Measurements from ENCODE around the gene NT5C1B.
"Not testable (repeated sequence)": the region's sequence is repeated elsewhere in the genome, so short reads cannot be mapped to it uniquely, and the experiment has no call there.

The NT5C1B gene

DNA sequence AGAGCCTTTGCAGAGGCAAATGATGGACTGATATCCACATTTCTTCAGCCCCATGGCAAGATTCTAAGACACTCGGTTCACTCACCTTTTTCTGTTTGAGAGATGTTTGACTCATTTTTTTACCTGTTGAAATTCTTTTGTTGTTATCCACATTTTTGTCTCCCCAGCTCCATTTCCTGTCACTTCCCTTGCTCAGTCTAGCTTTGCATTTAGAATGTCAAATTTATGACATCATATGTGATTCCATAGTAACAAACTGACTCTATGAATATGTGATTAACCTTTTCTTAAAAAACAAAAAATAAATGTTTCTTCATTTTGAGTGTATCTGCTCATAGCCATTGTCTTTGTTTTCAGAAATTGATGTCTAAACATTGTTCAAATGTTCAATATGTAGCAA is at the start of gene NT5C1B:
TSS of gene NT5C1B (minus strand) at position 216 of the 400 bp plus-strand sequence. CDS start at position 115, 101 bp downstream.
- Histone ChIP-seq H3K27me3 (no peaks in the 10 kb centered on the region), H3K4me3 (no peak within 1 kb of the TSS), H3K9me3 (no peaks in the 10 kb centered on the region), H3K4me1 (no peaks in the 10 kb centered on the region), H3K36me3 (no peaks in the 10 kb centered on the region), H3K27ac (no peak within 1 kb of the TSS)
- TF ChIP-seq CTCF (IDR thresholded peaks at IDR 0.05) = no peak
- DNase-seq = no peak
- intact Hi-C loops (cut with DNase I; ENCODE audit: low total_unique reads) = no loop called here

- no peak for TF ChIP-seq CTCF (IDR thresholded peaks at IDR 0.05)
- H3K36me3 ChIP-seq = no peaks in the 10 kb centered on the region
- H3K4me3 ChIP-seq = no peak overlapping the region
- H3K27ac ChIP-seq = no peak overlapping the region
- no peak for DNase-seq
- intact Hi-C loops (cut with DNase I; ENCODE audit: low total_unique reads) = no loop called here
- H3K9me3 ChIP-seq = peaks cover 0 to 5% (median 0%) of the 10 kb centered on the region in 3 donors
- H3K27me3 ChIP-seq = no peaks in the 10 kb centered on the region
- H3K4me1 ChIP-seq = no peaks in the 10 kb centered on the region
Measured at GRCh38 chr2:18637196-18637595, 47.8 kb upstream of the NT5C1B start.

GRCh38 chr2:18632699-18633098 is 43.3 kb upstream of the NT5C1B start:
- H3K4me1 ChIP-seq = peaks cover 0 to 13% (median 0%) of the 10 kb centered on the region in 4 donors
- H3K4me3 ChIP-seq; intact Hi-C loops (cut with DNase I; ENCODE audit: low total_unique reads); H3K36me3 ChIP-seq; H3K9me3 ChIP-seq; H3K27ac ChIP-seq; H3K27me3 ChIP-seq; DNase-seq: not testable (repeated sequence)

DNA sequence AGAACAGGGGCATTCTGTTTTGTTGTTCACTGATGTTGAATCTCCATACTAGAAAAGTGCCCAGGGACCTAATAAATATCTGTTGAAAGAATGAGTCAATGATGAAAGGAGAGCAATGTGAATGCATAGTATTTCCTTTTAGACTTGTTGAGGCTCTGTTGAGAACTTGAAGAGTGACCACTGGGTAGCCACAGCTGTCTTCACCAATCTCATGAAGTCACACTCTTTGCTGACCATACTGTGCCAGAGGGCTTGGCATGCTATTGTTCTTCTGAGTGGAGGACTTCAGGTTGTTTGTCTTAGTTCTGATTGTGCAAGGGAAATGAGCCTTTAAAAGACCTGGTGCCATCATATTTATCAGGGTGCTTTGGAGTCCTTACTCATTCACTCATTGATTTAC is 41.6 kb upstream of the NT5C1B start:
- Histone ChIP-seq H3K4me1 (peaks cover 0 to 20% (median 0%) of the 10 kb centered on the region in 4 donors), H3K27me3 (no peaks in the 10 kb centered on the region), H3K9me3 (no peaks in the 10 kb centered on the region), H3K27ac (peak overlapping the region in 1 of 2 donors; percentile 15), H3K36me3 (no peaks in the 10 kb centered on the region), H3K4me3 (no peak overlapping the region)
- DNase-seq = no peak
- TF ChIP-seq CTCF (IDR thresholded peaks at IDR 0.05) = no peak
- intact Hi-C loops (cut with DNase I; ENCODE audit: low total_unique reads) = no loop called here

DNA sequence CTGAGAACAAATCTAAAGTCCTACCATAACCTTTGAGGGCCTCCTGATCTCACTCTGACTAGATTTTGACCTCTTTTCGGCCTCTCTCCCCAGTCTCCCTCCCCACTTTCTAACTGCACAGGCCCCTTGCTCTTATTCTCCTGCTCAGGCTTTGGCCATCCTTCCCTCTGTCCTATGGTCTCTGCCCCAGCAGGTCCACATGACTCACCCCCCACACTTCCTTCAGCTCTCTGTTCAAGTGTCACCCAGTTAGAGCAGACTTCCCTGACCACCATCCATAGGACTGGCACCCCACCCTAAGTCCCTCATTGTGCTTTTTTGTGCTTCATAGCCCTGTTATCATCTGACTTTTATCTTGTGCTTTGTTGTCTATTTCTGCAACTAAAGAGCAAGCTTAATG is 41.2 kb upstream of the NT5C1B start:
- H3K27me3 ChIP-seq = no peaks in the 10 kb centered on the region
- no peak for DNase-seq
- intact Hi-C loops (cut with DNase I; ENCODE audit: low total_unique reads) = no loop called here
- H3K36me3 ChIP-seq = no peaks in the 10 kb centered on the region
- no peak for TF ChIP-seq CTCF (IDR thresholded peaks at IDR 0.05)
- no peak overlapping the region for H3K4me3 ChIP-seq
- H3K4me1 ChIP-seq = peaks cover 0 to 20% (median 0%) of the 10 kb centered on the region in 4 donors
- H3K9me3 ChIP-seq = no peaks in the 10 kb centered on the region
- peak overlapping the region in 1 of 2 donors; percentile 15 for H3K27ac ChIP-seq

DNA sequence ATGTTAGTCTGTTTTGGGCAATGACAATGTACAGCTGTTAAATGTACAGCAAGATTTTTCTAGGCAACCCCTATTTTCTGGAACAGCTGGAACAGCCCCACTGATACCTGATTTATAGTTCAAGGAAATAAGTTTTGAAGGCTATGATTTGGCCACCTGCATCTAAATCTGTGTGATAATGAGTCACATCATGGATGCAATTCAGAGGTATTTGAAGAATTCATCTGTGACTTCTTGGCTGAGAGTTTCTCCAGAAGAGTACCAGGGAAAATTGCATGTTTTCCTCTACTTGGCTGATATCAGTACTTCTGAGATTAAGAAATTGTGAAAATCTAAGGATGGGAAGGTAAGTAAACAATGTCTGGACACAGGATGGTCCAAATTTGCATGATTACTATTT is 40.7 kb upstream of the NT5C1B start:
- H3K27ac ChIP-seq = peak overlapping the region in 1 of 2 donors; percentile 15
- no peak overlapping the region for H3K4me3 ChIP-seq
- H3K9me3 ChIP-seq = no peaks in the 10 kb centered on the region
- TF ChIP-seq CTCF (IDR thresholded peaks at IDR 0.05) = no peak
- intact Hi-C loops (cut with DNase I; ENCODE audit: low total_unique reads) = no loop called here
- H3K36me3 ChIP-seq = no peaks in the 10 kb centered on the region
- H3K4me1 ChIP-seq = peaks cover 0 to 20% (median 0%) of the 10 kb centered on the region in 4 donors
- no peaks in the 10 kb centered on the region for H3K27me3 ChIP-seq
- DNase-seq = no peak

All from tibial artery (tissue), 4 donors.